Measurements from ENCODE around the gene CST7. TPM values are rescaled to one million over a fixed set of nuclear protein-coding genes. Genes with fewer than 3 reads are reported as not detected.
A peak's percentile ranks its signal among the peaks of the same experiment; 100 is the strongest.

Gene CST7
- polyA plus RNA-seq, 6 donors from 2014 or later, result 0.65 to 4.6 (median 2.7) TPM

- Mint-ChIP-seq H3K4me3 (peak overlapping the region in 1 of 8 donors; percentile 28), H3K27ac (no peak overlapping the region), H3K27me3 (no peaks in the 10 kb centered on the region), H3K4me1 (peaks cover 10 to 21% (median 17%) of the 10 kb centered on the region in 3 donors), H3K9me3 (no peaks in the 10 kb centered on the region), H3K36me3 (peaks cover 0 to 6% of the 10 kb centered on the region in 2 donors)
- DNase-seq, result no peak
- no peak for ATAC-seq (ENCODE audit: low read depth in 2 of 2)
Observed at GRCh38 chr20:24957326-24958016, 8.4 kb downstream of the CST7 start.

GRCh38 chr20:24958506-24959385 lies 9.7 kb downstream of the CST7 start:
- H3K27me3 Mint-ChIP-seq, result no peaks in the 10 kb centered on the region
- H3K36me3 Mint-ChIP-seq, result peaks cover 10 to 17% of the 10 kb centered on the region in 2 donors
- H3K27ac Mint-ChIP-seq, result no peak overlapping the region
- peaks cover 10 to 19% (median 16%) of the 10 kb centered on the region in 3 donors for H3K4me1 Mint-ChIP-seq
- H3K9me3 Mint-ChIP-seq, result no peaks in the 10 kb centered on the region
- H3K4me3 Mint-ChIP-seq, result no peak overlapping the region
- DNase-seq (no peak), ATAC-seq (ENCODE audit: low read depth in 2 of 2) (no peak)

GRCh38 chr20:24959591-24960301 lies 10.7 kb downstream of the CST7 start:
- Mint-ChIP-seq H3K9me3 (no peaks in the 10 kb centered on the region), H3K36me3 (peaks cover 13 to 23% of the 10 kb centered on the region in 2 donors), H3K4me3 (no peak overlapping the region), H3K27me3 (no peaks in the 10 kb centered on the region), H3K4me1 (peaks cover 4 to 11% (median 10%) of the 10 kb centered on the region in 3 donors), H3K27ac (peak overlapping the region in 1 of 6 donors; percentile 63)
- DNase-seq (no peak), ATAC-seq (ENCODE audit: low read depth in 2 of 2) (no peak)

GRCh38 chr20:24960302-24960801 lies 11.3 kb downstream of the CST7 start:
- H3K9me3 Mint-ChIP-seq, result no peaks in the 10 kb centered on the region
- H3K36me3 Mint-ChIP-seq, result peaks cover 19 to 26% of the 10 kb centered on the region in 2 donors
- peak overlapping the region in 1 of 6 donors; percentile 71 for H3K27ac Mint-ChIP-seq
- H3K4me1 Mint-ChIP-seq, result peaks cover 0 to 5% (median 4%) of the 10 kb centered on the region in 3 donors
- DNase-seq, result no peak
- ATAC-seq (ENCODE audit: low read depth in 2 of 2), result no peak
- no peaks in the 10 kb centered on the region for H3K27me3 Mint-ChIP-seq
- H3K4me3 Mint-ChIP-seq, result no peak overlapping the region

GRCh38 chr20:24960861-24961260 lies 11.8 kb downstream of the CST7 start:
- no peaks in the 10 kb centered on the region for H3K9me3 Mint-ChIP-seq
- H3K36me3 Mint-ChIP-seq, result peaks cover 24 to 27% of the 10 kb centered on the region in 2 donors
- H3K4me1 Mint-ChIP-seq, result no peaks in the 10 kb centered on the region
- no peak for ATAC-seq (ENCODE audit: low read depth in 2 of 2)
- no peak overlapping the region for H3K27ac Mint-ChIP-seq
- DNase-seq, result no peak
- H3K4me3 Mint-ChIP-seq, result no peak overlapping the region
- H3K27me3 Mint-ChIP-seq, result no peaks in the 10 kb centered on the region

- Mint-ChIP-seq H3K4me3 (no peak overlapping the region), H3K36me3 (peaks cover 26 to 33% of the 10 kb centered on the region in 2 donors), H3K27ac (peak overlapping the region in 3 of 6 donors; percentile 42 to 66 (median 59)), H3K4me1 (no peaks in the 10 kb centered on the region), H3K27me3 (no peaks in the 10 kb centered on the region), H3K9me3 (no peaks in the 10 kb centered on the region)
- DNase-seq (no peak), ATAC-seq (ENCODE audit: low read depth in 2 of 2) (no peak)
Observed at GRCh38 chr20:24961384-24962181, 12.5 kb downstream of the CST7 start.

- H3K36me3 Mint-ChIP-seq, result peaks cover 28 to 33% of the 10 kb centered on the region in 2 donors
- H3K27me3 Mint-ChIP-seq, result no peaks in the 10 kb centered on the region
- H3K4me1 Mint-ChIP-seq, result no peaks in the 10 kb centered on the region
- no peak for ATAC-seq (ENCODE audit: low read depth in 2 of 2)
- H3K9me3 Mint-ChIP-seq, result no peaks in the 10 kb centered on the region
- peak overlapping the region in 3 of 6 donors; percentile 42 to 66 (median 47) for H3K27ac Mint-ChIP-seq
- no peak overlapping the region for H3K4me3 Mint-ChIP-seq
- no peak for DNase-seq
Observed at GRCh38 chr20:24962182-24962492, 13.1 kb downstream of the CST7 start.

- ATAC-seq (ENCODE audit: low read depth in 2 of 2) (no peak), DNase-seq (no peak)
- Mint-ChIP-seq H3K36me3 (peaks cover 32 to 33% of the 10 kb centered on the region in 2 donors), H3K4me3 (no peak overlapping the region), H3K27ac (peak overlapping the region in 1 of 6 donors; percentile 13), H3K4me1 (peaks cover 0 to 3% (median 0%) of the 10 kb centered on the region in 3 donors), H3K27me3 (no peaks in the 10 kb centered on the region), H3K9me3 (no peaks in the 10 kb centered on the region)
Observed at GRCh38 chr20:24962510-24962909, 13.4 kb downstream of the CST7 start.

- peaks cover 0 to 5% (median 0%) of the 10 kb centered on the region in 3 donors for H3K4me1 Mint-ChIP-seq
- DNase-seq (no peak), ATAC-seq (ENCODE audit: low read depth in 2 of 2) (no peak)
- H3K36me3 Mint-ChIP-seq, result peaks cover 35 to 44% of the 10 kb centered on the region in 2 donors
- no peak overlapping the region for H3K4me3 Mint-ChIP-seq
- no peak overlapping the region for H3K27ac Mint-ChIP-seq
- H3K9me3 Mint-ChIP-seq, result no peaks in the 10 kb centered on the region
- no peaks in the 10 kb centered on the region for H3K27me3 Mint-ChIP-seq
Observed at GRCh38 chr20:24963672-24964505, 14.8 kb downstream of the CST7 start.

- H3K4me3 Mint-ChIP-seq, result peak overlapping the region in 1 of 8 donors; percentile 35
- peaks cover 37 to 44% of the 10 kb centered on the region in 2 donors for H3K36me3 Mint-ChIP-seq
- peaks cover 0 to 5% (median 0%) of the 10 kb centered on the region in 3 donors for H3K4me1 Mint-ChIP-seq
- no peaks in the 10 kb centered on the region for H3K27me3 Mint-ChIP-seq
- H3K27ac Mint-ChIP-seq, result peak overlapping the region in 1 of 6 donors; percentile 65
- ATAC-seq (ENCODE audit: low read depth in 2 of 2), result no peak
- H3K9me3 Mint-ChIP-seq, result no peaks in the 10 kb centered on the region
- no peak for DNase-seq
Observed at GRCh38 chr20:24964506-24964840, 15.4 kb downstream of the CST7 start.

GRCh38 chr20:24965065-24965919 lies 16.2 kb downstream of the CST7 start:
- no peaks in the 10 kb centered on the region for H3K9me3 Mint-ChIP-seq
- H3K36me3 Mint-ChIP-seq, result peaks cover 42 to 44% of the 10 kb centered on the region in 2 donors
- DNase-seq (no peak), ATAC-seq (ENCODE audit: low read depth in 2 of 2) (no peak)
- H3K27me3 Mint-ChIP-seq, result no peaks in the 10 kb centered on the region
- no peak overlapping the region for H3K4me3 Mint-ChIP-seq
- peaks cover 0 to 5% (median 0%) of the 10 kb centered on the region in 3 donors for H3K4me1 Mint-ChIP-seq
- H3K27ac Mint-ChIP-seq, result no peak overlapping the region

Data from naive B cell (primary cell).